Measurements from ENCODE around the gene MAIP1. TPM values are rescaled to one million over a fixed set of nuclear protein-coding genes. Genes with fewer than 3 reads are reported as not detected.
"Not testable (repeated sequence)": the region's sequence is repeated elsewhere in the genome, so short reads cannot be mapped to it uniquely, and the experiment has no call there.

Gene MAIP1
- 27.0 and 29.5 TPM in 2 replicates for total RNA-seq

DNA sequence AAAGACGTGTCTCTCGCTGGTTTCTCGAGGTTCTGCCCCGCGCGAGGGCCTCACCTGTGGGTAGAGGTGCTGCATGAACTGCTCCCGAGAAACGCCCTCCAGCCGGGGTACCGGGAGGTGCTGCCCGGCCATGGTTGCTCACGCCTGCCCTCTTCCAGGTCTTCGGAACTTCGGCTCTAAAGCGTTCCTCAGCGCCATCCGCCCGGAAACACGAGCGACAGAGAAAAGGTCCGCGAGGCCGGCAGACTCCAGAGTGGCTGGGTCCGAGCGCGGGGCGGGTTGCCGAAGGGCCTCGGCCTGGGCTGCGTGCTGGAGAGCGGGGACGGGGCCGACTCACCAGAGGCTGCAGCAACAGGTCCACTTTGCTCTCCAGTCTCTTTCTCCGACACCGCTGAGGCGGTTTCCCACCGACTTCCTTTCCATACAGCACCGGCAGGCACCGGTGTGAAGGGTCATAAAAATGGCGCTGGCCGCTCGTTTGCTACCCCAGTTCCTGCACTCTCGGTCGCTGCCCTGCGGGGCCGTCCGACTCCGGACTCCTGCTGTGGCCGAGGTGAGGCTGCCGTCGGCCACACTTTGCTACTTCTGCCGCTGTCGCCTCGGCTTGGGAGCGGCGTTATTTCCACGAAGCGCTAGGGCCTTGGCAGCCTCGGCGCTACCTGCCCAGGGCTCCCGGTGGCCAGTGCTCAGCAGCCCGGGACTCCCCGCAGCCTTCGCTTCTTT, at the start of gene MAIP1, which contains the start of gene TYW5:
TSS of gene MAIP1 (plus strand) at position 244 of the 723 bp plus-strand sequence. CDS start at position 461, 217 bp downstream.
TSS of gene TYW5 (minus strand) at position 153 of the 723 bp plus-strand sequence. CDS start at position 132, 21 bp downstream.
- H3K27me3 ChIP-seq (ENCODE audit: control insufficient read depth, insufficient read depth, low read length) = no peaks in the 10 kb centered on the region
- no peak for DNase-seq (ENCODE audit: low read depth)
- peak within 1 kb of the TSS; percentile 89 for H3K4me3 ChIP-seq (ENCODE audit: low read depth, low read length)
- TF ChIP-seq, protein P1, sequence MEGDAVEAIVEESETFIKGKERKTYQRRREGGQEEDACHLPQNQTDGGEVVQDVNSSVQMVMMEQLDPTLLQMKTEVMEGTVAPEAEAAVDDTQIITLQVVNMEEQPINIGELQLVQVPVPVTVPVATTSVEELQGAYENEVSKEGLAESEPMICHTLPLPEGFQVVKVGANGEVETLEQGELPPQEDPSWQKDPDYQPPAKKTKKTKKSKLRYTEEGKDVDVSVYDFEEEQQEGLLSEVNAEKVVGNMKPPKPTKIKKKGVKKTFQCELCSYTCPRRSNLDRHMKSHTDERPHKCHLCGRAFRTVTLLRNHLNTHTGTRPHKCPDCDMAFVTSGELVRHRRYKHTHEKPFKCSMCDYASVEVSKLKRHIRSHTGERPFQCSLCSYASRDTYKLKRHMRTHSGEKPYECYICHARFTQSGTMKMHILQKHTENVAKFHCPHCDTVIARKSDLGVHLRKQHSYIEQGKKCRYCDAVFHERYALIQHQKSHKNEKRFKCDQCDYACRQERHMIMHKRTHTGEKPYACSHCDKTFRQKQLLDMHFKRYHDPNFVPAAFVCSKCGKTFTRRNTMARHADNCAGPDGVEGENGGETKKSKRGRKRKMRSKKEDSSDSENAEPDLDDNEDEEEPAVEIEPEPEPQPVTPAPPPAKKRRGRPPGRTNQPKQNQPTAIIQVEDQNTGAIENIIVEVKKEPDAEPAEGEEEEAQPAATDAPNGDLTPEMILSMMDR (IDR thresholded peaks at IDR 0.05; ENCODE audit: insufficient read depth, low read length, poor library complexity, severe bottlenecking) = peak; percentile 27
- H3K36me3 ChIP-seq (ENCODE audit: control insufficient read depth, insufficient read depth, low read length) = no peaks in the 10 kb centered on the region

DNA sequence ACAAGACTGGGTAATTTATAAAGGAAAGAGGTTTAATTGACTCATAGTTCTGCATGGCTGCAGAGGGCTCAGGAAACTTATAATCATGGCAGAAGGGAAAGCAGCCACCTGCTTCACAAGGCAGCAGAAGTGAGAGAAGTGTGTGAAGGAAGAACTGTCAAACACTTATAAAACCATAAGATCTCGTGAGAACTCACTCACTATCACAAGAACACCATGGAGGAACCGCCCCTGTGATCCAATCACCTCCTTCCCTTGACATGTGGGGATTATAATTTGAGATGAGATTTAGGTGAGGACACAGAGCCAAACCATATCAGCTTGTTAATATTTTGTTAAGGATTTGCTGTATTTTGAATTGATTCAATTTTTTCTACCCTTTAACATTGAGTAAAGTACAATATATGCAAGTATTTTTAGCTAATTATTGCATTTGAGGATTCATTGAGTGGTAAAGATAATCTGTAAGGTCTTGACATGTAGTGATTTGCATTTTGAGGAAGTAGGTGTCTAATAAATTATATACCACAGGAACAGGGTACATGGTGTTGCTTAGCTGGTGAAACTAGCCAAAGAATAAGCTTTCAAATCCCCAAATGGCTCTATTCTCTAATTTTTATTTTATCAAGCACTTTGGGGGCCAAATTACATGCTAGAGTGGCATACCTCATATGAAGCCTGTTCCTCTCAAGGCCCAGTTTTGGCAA, 48.2 kb upstream of the MAIP1 start:
- Histone ChIP-seq H3K4me3 (ENCODE audit: low read depth, low read length) (no peak overlapping the region), H3K27me3 (ENCODE audit: control insufficient read depth, insufficient read depth, low read length) (no peaks in the 10 kb centered on the region), H3K36me3 (ENCODE audit: control insufficient read depth, insufficient read depth, low read length) (no peaks in the 10 kb centered on the region)
- TF ChIP-seq, protein P1 (IDR thresholded peaks at IDR 0.05; ENCODE audit: insufficient read depth, low read length, poor library complexity, severe bottlenecking) = no peak
- no peak for DNase-seq (ENCODE audit: low read depth)

- Histone ChIP-seq H3K4me3 (ENCODE audit: low read depth, low read length) (peak overlapping the region; percentile 33), H3K36me3 (ENCODE audit: control insufficient read depth, insufficient read depth, low read length) (no peaks in the 10 kb centered on the region), H3K27me3 (ENCODE audit: control insufficient read depth, insufficient read depth, low read length) (no peaks in the 10 kb centered on the region)
- TF ChIP-seq, protein P1 (IDR thresholded peaks at IDR 0.05; ENCODE audit: insufficient read depth, low read length, poor library complexity, severe bottlenecking) = no peak
- no peak for DNase-seq (ENCODE audit: low read depth)
Observed at GRCh38 chr2:199910338-199911051, 44.9 kb upstream of the MAIP1 start.

DNA sequence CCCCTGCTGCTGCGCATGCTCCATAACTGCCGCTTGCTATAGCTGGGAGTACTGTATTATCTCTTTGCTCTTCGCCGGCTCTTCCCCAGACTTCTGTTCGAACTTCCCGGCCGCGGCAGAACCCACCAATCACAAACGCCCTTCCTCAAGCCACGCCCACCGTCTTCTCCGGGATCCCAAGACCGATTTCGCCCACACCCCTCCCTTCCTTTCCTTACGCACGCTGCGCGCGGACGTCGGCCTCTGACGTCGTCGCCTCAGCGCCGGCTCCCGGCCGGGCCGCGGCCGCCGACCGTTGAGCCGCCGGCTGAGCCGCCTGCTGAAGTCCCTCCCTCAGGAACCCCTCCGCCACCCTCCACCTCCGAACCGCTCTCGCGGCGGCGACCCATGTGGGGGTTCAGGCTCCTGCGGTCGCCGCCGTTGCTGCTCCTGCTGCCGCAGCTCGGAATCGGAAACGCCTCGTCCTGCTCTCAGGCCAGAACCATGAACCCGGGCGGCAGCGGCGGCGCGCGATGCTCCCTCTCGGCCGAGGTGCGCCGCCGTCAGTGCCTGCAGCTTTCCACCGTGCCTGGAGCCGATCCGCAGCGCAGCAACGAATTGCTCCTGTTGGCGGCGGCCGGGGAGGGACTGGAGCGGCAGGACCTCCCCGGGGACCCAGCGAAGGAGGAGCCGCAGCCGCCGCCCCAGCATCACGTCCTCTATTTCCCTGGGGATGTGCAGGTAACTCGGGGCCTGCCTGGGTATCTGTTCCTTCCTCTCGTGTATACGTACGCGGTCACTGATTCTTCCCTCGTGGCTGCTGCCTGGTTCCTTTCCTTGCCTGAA, 44.1 kb upstream of the MAIP1 start, which contains the start of gene C2orf69:
TSS of gene C2orf69 (plus strand) at position 242 of the 825 bp plus-strand sequence. CDS start at position 388, 146 bp downstream.
- Histone ChIP-seq H3K36me3 (ENCODE audit: control insufficient read depth, insufficient read depth, low read length) (no peaks in the 10 kb centered on the region), H3K27me3 (ENCODE audit: control insufficient read depth, insufficient read depth, low read length) (no peaks in the 10 kb centered on the region), H3K4me3 (ENCODE audit: low read depth, low read length) (peak within 1 kb of the TSS; percentile 98)
- peak; percentile 93 for DNase-seq (ENCODE audit: low read depth)
- TF ChIP-seq, protein P1 (IDR thresholded peaks at IDR 0.05; ENCODE audit: insufficient read depth, low read length, poor library complexity, severe bottlenecking) = no peak

GRCh38 chr2:199911877-199912161, 43.6 kb upstream of the MAIP1 start:
- Histone ChIP-seq H3K27me3 (ENCODE audit: control insufficient read depth, insufficient read depth, low read length) (no peaks in the 10 kb centered on the region), H3K36me3 (ENCODE audit: control insufficient read depth, insufficient read depth, low read length) (no peaks in the 10 kb centered on the region), H3K4me3 (ENCODE audit: low read depth, low read length) (peak overlapping the region; percentile 98)
- DNase-seq (ENCODE audit: low read depth) = no peak
- TF ChIP-seq, protein P1 (IDR thresholded peaks at IDR 0.05; ENCODE audit: insufficient read depth, low read length, poor library complexity, severe bottlenecking) = no peak

DNA sequence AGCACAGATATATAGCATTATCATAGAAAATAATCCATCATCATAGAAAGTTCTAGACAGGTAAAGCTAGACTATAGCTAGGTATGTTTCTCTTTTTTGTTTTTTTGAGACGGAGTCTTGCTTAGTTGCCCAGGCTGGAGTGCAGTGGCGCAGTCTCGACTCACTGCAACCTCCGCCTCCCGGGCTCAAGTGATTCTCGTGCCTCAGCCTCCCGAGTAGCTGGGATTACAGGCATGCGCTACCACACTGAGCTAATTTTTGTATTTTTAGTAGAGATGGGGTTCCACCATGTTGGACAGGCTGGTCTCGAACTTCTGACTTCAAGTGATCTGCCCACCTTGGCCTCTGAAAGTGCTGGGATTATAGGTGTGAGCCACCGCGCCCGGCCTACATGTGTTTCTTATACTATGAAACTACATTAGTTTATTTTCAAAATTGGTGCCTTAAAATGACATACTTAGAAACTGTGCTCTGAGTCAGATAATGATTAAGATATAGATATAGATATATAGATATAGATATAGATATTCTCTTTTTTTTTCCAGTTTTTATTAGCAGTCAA, 42.7 kb upstream of the MAIP1 start:
- not testable (repeated sequence) for H3K27me3 ChIP-seq (ENCODE audit: control insufficient read depth, insufficient read depth, low read length); DNase-seq (ENCODE audit: low read depth); H3K36me3 ChIP-seq (ENCODE audit: control insufficient read depth, insufficient read depth, low read length)
- H3K4me3 ChIP-seq (ENCODE audit: low read depth, low read length) = peak overlapping the region; percentile 98
